Right lobe of liver (tissue), 4 donors: Measurements from ENCODE around the gene ISM2.

ENCODE experiments used
- POLR2A ChIP-seq: fragments of 450-650 bp; IDR thresholded peaks from one replicate; pipeline ENCODE4 v1.6.1; 2017; ENCODE audit warnings: antibody characterized with exemption, mild to moderate bottlenecking
- TF ChIP-seq, protein P1 (sequence below), 4 donors: fragments of 200-600 bp in 3 of 4; fragments of 450-650 bp in 1 of 4; IDR thresholded peaks; one replicate each; pipeline versions ENCODE4 v1.5.1 to v1.8.0; 2016 to 2022; ENCODE audit warnings: antibody characterized with exemption in 4 of 4, mild to moderate bottlenecking in 2 of 4
- donor health status: DM: no; HTN: no; CAD: no.
- donor health status: DM: no; HTN: no; CAD: no.
- donor health status: DM: no; HTN: yes; CAD: no.

DNA sequence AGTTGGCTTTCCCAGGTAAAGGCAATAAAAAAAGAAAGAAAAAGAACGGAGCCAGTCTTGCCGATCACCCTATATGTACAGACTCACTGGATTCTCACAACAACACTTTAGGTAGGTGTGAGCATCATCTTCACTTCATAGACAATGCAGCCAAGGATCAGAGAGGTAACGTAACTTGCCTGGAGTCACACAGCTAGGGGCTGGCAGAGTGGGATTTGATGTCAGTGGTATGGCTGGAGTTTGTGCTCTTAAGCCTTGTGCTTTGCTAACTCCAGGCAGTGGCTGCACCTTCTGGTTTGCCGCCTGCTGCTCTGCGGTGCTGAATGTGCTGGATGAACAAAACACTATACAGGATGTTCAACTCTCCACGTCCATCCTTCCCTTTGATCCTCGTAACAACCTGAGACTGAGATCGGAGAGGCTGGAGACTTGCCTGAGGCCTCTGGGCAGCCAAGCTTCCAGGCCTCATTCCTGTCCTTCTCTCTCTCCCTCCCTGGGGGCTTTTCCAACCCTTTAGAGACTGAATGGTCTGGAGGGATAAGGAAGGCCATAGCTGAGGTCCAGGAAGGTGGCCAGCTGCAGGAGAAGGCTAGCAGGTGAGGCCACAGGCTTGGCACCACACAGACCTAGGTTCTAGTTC, 8.1 kb downstream of the ISM2 start:
- TF ChIP-seq, protein P1, sequence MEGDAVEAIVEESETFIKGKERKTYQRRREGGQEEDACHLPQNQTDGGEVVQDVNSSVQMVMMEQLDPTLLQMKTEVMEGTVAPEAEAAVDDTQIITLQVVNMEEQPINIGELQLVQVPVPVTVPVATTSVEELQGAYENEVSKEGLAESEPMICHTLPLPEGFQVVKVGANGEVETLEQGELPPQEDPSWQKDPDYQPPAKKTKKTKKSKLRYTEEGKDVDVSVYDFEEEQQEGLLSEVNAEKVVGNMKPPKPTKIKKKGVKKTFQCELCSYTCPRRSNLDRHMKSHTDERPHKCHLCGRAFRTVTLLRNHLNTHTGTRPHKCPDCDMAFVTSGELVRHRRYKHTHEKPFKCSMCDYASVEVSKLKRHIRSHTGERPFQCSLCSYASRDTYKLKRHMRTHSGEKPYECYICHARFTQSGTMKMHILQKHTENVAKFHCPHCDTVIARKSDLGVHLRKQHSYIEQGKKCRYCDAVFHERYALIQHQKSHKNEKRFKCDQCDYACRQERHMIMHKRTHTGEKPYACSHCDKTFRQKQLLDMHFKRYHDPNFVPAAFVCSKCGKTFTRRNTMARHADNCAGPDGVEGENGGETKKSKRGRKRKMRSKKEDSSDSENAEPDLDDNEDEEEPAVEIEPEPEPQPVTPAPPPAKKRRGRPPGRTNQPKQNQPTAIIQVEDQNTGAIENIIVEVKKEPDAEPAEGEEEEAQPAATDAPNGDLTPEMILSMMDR (IDR thresholded peaks at IDR 0.05), result no peak
- no peak for TF ChIP-seq POLR2A
